HG03066 (cell line): ENCODE results near the gene RTN4R.

Experiments used
- ATAC-seq: cut with Tn5 transposase; IDR thresholded peaks from one replicate; pipeline ENCODE4 v1.9.1; 2021; ENCODE audit warnings: low read depth; ENCODE audit not compliant: unreplicated experiment

Gene RTN4R

GRCh38 chr22:20231514-20232236, 36.4 kb downstream of the RTN4R start:
- no peak for ATAC-seq

- no peak for ATAC-seq
These were observed 37.2 kb downstream of the RTN4R start for GRCh38 chr22:20230777-20231420.

- no peak for ATAC-seq
These were observed 38.0 kb downstream of the RTN4R start for GRCh38 chr22:20229916-20230775.

- ATAC-seq, result no peak
These were observed 39.2 kb downstream of the RTN4R start for GRCh38 chr22:20228939-20229272.

GRCh38 chr22:20228055-20228938, 39.8 kb downstream of the RTN4R start:
- no peak for ATAC-seq

- ATAC-seq, result no peak
These were observed 40.8 kb downstream of the RTN4R start for GRCh38 chr22:20227363-20227762.

GRCh38 chr22:20226760-20227350, 41.3 kb downstream of the RTN4R start:
- no peak for ATAC-seq

GRCh38 chr22:20226077-20226716, 41.9 kb downstream of the RTN4R start:
- no peak for ATAC-seq

GRCh38 chr22:20225693-20225966, 42.5 kb downstream of the RTN4R start:
- ATAC-seq, result no peak

GRCh38 chr22:20224917-20225692, 43.0 kb downstream of the RTN4R start:
- ATAC-seq, result no peak

- no peak for ATAC-seq
These were observed 43.9 kb downstream of the RTN4R start for GRCh38 chr22:20224256-20224626.

GRCh38 chr22:20223421-20224255, 44.5 kb downstream of the RTN4R start:
- no peak for ATAC-seq

- ATAC-seq, result no peak
These were observed 45.2 kb downstream of the RTN4R start for GRCh38 chr22:20222764-20223420.

- ATAC-seq, result no peak
These were observed 46.4 kb downstream of the RTN4R start for GRCh38 chr22:20221421-20222340.

- ATAC-seq, result no peak
These were observed 47.5 kb downstream of the RTN4R start for GRCh38 chr22:20220629-20221026.

- no peak for ATAC-seq
These were observed 48.2 kb downstream of the RTN4R start for GRCh38 chr22:20219667-20220628.
